ENCODE measurements around the gene NCCRP1. TPM values are rescaled to one million over a fixed set of nuclear protein-coding genes. Genes with fewer than 3 reads are reported as not detected.
A peak's percentile ranks its signal among the peaks of the same experiment; 100 is the strongest.

NCCRP1 gene
- total and polyA plus RNA-seq, 5 donors: not detected

DNA sequence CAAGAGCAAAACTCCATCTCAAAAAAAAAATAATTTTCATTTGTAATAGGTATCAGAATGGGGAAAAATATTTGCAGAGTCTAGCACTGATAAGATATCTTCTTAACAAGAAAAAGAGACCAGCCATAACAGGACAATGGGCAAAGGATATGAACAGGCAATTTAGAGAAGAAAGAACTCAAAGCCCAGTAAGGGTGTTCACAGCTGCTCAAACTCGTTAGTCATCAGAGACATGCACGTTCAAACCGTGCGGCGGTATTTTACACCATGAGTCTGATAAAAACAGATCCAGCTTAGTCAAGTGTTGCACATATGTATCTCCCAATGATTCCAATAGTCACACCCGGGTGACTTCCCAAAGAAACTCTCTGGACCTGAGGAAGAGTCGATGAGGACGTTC, 13.7 kb upstream of the NCCRP1 start:
- Histone ChIP-seq H3K9me3 (ENCODE audit: control insufficient read depth, low read length) (no peaks in the 10 kb centered on the region), H3K4me3 (ENCODE audit: low read length) (no peak overlapping the region), H3K27me3 (ENCODE audit: control insufficient read depth, insufficient read depth) (no peaks in the 10 kb centered on the region), H3K27ac (ENCODE audit: low read length) (no peak overlapping the region), H3K4me1 (ENCODE audit: control insufficient read depth, insufficient read depth, low read length) (no peaks in the 10 kb centered on the region)
- intact Hi-C loops (cut with DNase I): no loop called here
- ATAC-seq (no peak), DNase-seq (no peak)
- 82% methylated on average over 8 of the region's 8 CpGs for WGBS

GRCh38 chr19:39186391-39186790, 10.4 kb upstream of the NCCRP1 start:
- Histone ChIP-seq H3K27ac (ENCODE audit: low read length) (no peak overlapping the region), H3K9me3 (ENCODE audit: control insufficient read depth, low read length) (no peaks in the 10 kb centered on the region), H3K4me3 (ENCODE audit: low read length) (no peak overlapping the region), H3K4me1 (ENCODE audit: control insufficient read depth, insufficient read depth, low read length) (no peaks in the 10 kb centered on the region), H3K27me3 (ENCODE audit: control insufficient read depth, insufficient read depth) (no peaks in the 10 kb centered on the region)
- intact Hi-C loops (cut with DNase I): loop anchor here (2.0 to 5.0 kb wide), 3 partner anchors 59 to 64 kb away; partner anchors contain the start of gene PAK4 (in 1 of the 4)
- ATAC-seq: no peak
- 88% methylated on average over 8 of the region's 8 CpGs for WGBS
- DNase-seq: peak in 1 of 3 donors; percentile 10

DNA sequence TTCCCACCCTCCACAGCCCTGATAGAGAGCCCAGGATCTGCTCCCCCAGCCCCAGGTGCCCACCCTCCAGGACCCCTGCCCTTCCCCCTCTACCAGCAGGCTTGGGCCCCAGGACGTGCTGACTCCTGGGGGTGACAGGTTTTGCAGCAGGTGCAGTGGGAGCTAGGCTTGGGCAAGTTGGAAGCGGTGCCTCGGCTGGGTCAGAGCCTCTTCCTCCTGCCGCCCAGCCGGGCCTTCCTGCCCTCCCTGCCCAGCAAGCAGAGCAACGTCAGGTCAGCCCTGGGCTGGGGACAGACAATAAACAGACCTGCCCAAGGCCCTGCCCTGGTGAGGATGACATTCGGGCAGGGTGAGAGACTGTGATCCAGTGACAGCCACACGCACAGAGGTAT, 9.2 kb upstream of the NCCRP1 start:
- WGBS: 35% methylated on average over 8 of the region's 8 CpGs
- no peak overlapping the region for H3K27ac ChIP-seq (ENCODE audit: low read length)
- ATAC-seq: peak; percentile 29 to 40

GRCh38 chr19:39188960-39189359, 7.8 kb upstream of the NCCRP1 start:
- Histone ChIP-seq H3K4me3 (ENCODE audit: low read length) (no peak overlapping the region), H3K27me3 (ENCODE audit: control insufficient read depth, insufficient read depth) (no peaks in the 10 kb centered on the region), H3K9me3 (ENCODE audit: control insufficient read depth, low read length) (no peaks in the 10 kb centered on the region), H3K27ac (ENCODE audit: low read length) (no peak overlapping the region), H3K4me1 (ENCODE audit: control insufficient read depth, insufficient read depth, low read length) (no peaks in the 10 kb centered on the region)
- intact Hi-C loops (cut with DNase I): loop anchor here in 3 of 4 donors (5.0 kb wide), 2 partner anchors 62 to 67 kb away; partner anchors contain the start of gene PAK4 (in 1 of the 3)
- no peak for ATAC-seq
- 75% methylated on average over 6 of the region's 6 CpGs for WGBS
- peak in 1 of 3 donors; percentile 14 for DNase-seq

More for the DNA sequence above, 9.2 kb upstream of the NCCRP1 start:
- no peaks in the 10 kb centered on the region for H3K9me3 ChIP-seq (ENCODE audit: control insufficient read depth, low read length)
- no peaks in the 10 kb centered on the region for H3K4me1 ChIP-seq (ENCODE audit: control insufficient read depth, insufficient read depth, low read length)
- intact Hi-C loops (cut with DNase I): loop anchor here (2.0 to 5.0 kb wide), 3 partner anchors 60 to 65 kb away; partner anchors contain the start of gene PAK4 (in 1 of the 4)
- DNase-seq: no peak
- no peak overlapping the region for H3K4me3 ChIP-seq (ENCODE audit: low read length)
- H3K27me3 ChIP-seq (ENCODE audit: control insufficient read depth, insufficient read depth): no peaks in the 10 kb centered on the region

- H3K4me3 ChIP-seq (ENCODE audit: low read length): no peak overlapping the region
- intact Hi-C loops (cut with DNase I): loop anchor here in 1 of 4 donors (10.0 kb wide), 1 partner anchor 134 kb away; the partner anchor contains the start of gene LRFN1
- H3K27me3 ChIP-seq (ENCODE audit: control insufficient read depth, insufficient read depth): no peaks in the 10 kb centered on the region
- DNase-seq (peak in 1 of 3 donors; percentile 7), ATAC-seq (no peak)
- H3K9me3 ChIP-seq (ENCODE audit: control insufficient read depth, low read length): no peaks in the 10 kb centered on the region
- H3K27ac ChIP-seq (ENCODE audit: low read length): no peak overlapping the region
- H3K4me1 ChIP-seq (ENCODE audit: control insufficient read depth, insufficient read depth, low read length): no peaks in the 10 kb centered on the region
- WGBS: 38% methylated on average over 11 of the region's 11 CpGs
Measured at GRCh38 chr19:39190768-39191167, 6.0 kb upstream of the NCCRP1 start.

DNA sequence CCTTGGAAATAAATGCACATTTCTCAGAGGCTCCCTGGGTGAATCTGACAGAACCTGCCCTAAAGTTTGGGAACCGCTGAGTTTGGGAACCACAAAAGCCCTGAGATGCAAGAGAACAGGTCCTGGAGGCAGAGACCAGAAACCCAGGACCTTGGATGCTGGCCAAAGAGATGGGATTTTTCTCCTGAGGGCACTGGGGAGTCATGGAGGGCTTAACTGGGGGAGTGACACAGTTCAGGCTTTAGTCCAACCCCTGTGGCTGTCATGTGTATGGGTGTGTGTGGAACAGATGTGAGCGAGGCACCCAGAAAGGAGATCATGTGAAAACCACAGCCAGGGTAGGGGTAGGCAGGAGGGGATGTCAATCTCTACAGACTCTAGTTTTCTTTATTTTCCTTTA, 3.9 kb upstream of the NCCRP1 start:
- ATAC-seq (no peak), DNase-seq (no peak)
- Histone ChIP-seq H3K9me3 (ENCODE audit: control insufficient read depth, low read length) (no peaks in the 10 kb centered on the region), H3K27ac (ENCODE audit: low read length) (no peak overlapping the region), H3K27me3 (ENCODE audit: control insufficient read depth, insufficient read depth) (no peaks in the 10 kb centered on the region), H3K4me3 (ENCODE audit: low read length) (no peak overlapping the region), H3K4me1 (ENCODE audit: control insufficient read depth, insufficient read depth, low read length) (no peaks in the 10 kb centered on the region)
- 82% methylated on average over 2 of the region's 2 CpGs for WGBS
- intact Hi-C loops (cut with DNase I): loop anchor here in 1 of 4 donors (10.0 kb wide), 1 partner anchor 132 kb away; the partner anchor contains the start of gene LRFN1

DNA sequence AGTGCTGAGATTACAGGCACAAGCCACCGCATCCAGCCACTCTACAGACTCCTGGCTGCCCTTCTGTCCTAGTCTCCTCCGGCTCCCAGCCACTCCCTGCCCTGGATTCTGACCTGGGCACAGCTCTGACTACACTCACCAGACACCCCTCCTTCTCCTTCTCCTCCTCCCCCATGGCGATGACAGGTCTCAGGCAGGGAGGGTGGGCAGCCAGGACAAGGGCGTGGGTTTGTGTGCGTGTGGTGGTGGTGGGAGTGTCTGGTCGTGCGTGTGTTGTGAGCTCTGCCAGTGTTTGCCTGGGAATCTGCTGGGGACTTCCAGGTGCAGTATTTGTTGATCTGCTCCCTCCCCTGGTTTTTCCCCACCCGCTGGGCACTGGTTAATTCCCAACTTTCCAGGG, 3.0 kb upstream of the NCCRP1 start:
- intact Hi-C loops (cut with DNase I): loop anchor here in 1 of 4 donors (10.0 kb wide), 1 partner anchor 131 kb away; the partner anchor contains the start of gene LRFN1
- no peaks in the 10 kb centered on the region for H3K27me3 ChIP-seq (ENCODE audit: control insufficient read depth, insufficient read depth)
- WGBS: 21% methylated on average over 8 of the region's 8 CpGs

DNA sequence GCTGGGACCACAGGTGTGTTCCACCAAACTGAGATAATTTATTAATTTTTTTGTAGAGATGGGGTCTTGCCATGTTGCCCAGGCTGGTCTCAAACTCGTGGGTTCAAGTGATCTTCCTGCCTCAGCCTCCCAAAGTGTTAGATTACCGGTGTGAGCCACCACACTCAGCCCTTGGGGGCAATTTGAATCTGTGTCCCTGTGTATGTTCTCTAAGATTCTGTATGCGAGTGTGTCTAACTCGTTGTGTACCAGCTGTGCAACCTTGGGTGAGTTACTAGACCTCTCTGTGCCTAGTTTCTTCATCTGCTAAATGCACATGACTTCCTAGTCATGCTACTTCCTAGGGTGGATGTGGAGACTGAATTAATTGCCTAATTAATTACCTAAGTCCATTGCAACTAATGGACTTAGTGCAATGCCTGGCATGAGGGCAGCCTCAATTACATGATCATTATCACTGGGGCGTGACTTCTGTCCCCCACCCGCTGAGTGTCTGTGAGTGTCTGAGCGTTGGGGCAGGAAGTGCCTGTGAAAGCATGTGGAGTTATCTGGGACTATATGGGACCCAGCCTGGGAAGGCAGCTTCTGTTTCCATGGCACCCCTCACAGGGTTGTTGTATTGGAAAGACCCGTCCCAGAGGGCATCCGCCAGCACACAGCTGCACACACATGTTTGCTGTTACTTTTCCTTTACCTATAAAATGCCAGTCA, 1.8 kb upstream of the NCCRP1 start:
- intact Hi-C loops (cut with DNase I): loop anchor here in 1 of 4 donors (10.0 kb wide), 1 partner anchor 130 kb away; the partner anchor contains the start of gene LRFN1
- WGBS: 44% methylated on average over 9 of the region's 9 CpGs
- no peaks in the 10 kb centered on the region for H3K27me3 ChIP-seq (ENCODE audit: control insufficient read depth, insufficient read depth)

More for the DNA sequence above, 3.0 kb upstream of the NCCRP1 start:
- peak in 1 of 2 donors; percentile 69 for ATAC-seq
- peak in 1 of 3 donors; percentile 19 for DNase-seq
- Histone ChIP-seq H3K4me1 (ENCODE audit: control insufficient read depth, insufficient read depth, low read length) (no peaks in the 10 kb centered on the region), H3K27ac (ENCODE audit: low read length) (no peak overlapping the region), H3K4me3 (ENCODE audit: low read length) (no peak overlapping the region), H3K9me3 (ENCODE audit: control insufficient read depth, low read length) (no peaks in the 10 kb centered on the region)

GRCh38 chr19:39195755-39196154, 1.0 kb upstream of the NCCRP1 start:
- 49% methylated on average over 9 of the region's 9 CpGs for WGBS
- Histone ChIP-seq H3K4me3 (ENCODE audit: low read length) (no peak overlapping the region), H3K9me3 (ENCODE audit: control insufficient read depth, low read length) (no peaks in the 10 kb centered on the region), H3K27me3 (ENCODE audit: control insufficient read depth, insufficient read depth) (no peaks in the 10 kb centered on the region), H3K27ac (ENCODE audit: low read length) (no peak overlapping the region), H3K4me1 (ENCODE audit: control insufficient read depth, insufficient read depth, low read length) (no peaks in the 10 kb centered on the region)
- no peak for DNase-seq
- intact Hi-C loops (cut with DNase I): loop anchor here in 1 of 4 donors (10.0 kb wide), 1 partner anchor 129 kb away; the partner anchor contains the start of gene LRFN1
- ATAC-seq: no peak

More for the DNA sequence above, 1.8 kb upstream of the NCCRP1 start:
- Histone ChIP-seq H3K4me3 (ENCODE audit: low read length) (no peak overlapping the region), H3K27ac (ENCODE audit: low read length) (no peak overlapping the region), H3K9me3 (ENCODE audit: control insufficient read depth, low read length) (no peaks in the 10 kb centered on the region), H3K4me1 (ENCODE audit: control insufficient read depth, insufficient read depth, low read length) (no peaks in the 10 kb centered on the region)
- DNase-seq (peak in 1 of 3 donors; percentile 11), ATAC-seq (no peak)

DNA sequence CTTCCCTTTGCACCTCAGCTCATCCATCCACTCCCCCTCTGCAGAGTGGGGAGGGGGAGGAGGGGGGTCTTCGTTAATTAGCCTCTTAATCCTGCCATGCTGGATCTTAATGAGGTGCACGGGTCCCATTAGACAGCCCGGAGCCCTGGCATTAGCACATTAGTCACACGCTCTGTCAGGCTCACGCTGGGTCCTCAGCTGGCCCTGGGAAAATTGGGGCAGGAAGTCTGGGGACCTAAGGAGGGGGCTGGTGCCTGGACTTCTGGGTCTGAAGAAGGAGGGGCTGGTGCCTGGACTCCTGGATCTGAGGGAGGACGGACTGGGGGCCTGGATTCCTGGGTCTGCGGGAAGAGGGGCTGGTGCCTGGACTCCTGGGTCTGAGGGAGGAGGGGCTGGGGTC, 444 bp upstream of the NCCRP1 start:
- Histone ChIP-seq H3K4me3 (ENCODE audit: low read length) (no peak overlapping the region), H3K9me3 (ENCODE audit: control insufficient read depth, low read length) (no peaks in the 10 kb centered on the region), H3K27ac (ENCODE audit: low read length) (no peak overlapping the region), H3K27me3 (ENCODE audit: control insufficient read depth, insufficient read depth) (no peaks in the 10 kb centered on the region), H3K4me1 (ENCODE audit: control insufficient read depth, insufficient read depth, low read length) (no peaks in the 10 kb centered on the region)
- WGBS: 11% methylated on average over 7 of the region's 7 CpGs
- intact Hi-C loops (cut with DNase I): loop anchor here in 1 of 4 donors (10.0 kb wide), 1 partner anchor 128 kb away; the partner anchor contains the start of gene LRFN1
- DNase-seq: no peak
- no peak for ATAC-seq

- Histone ChIP-seq H3K9me3 (ENCODE audit: control insufficient read depth, low read length) (no peaks in the 10 kb centered on the region), H3K27me3 (ENCODE audit: control insufficient read depth, insufficient read depth) (no peaks in the 10 kb centered on the region), H3K4me3 (ENCODE audit: low read length) (no peak overlapping the region), H3K27ac (ENCODE audit: low read length) (no peak overlapping the region), H3K4me1 (ENCODE audit: control insufficient read depth, insufficient read depth, low read length) (no peaks in the 10 kb centered on the region)
- DNase-seq (no peak), ATAC-seq (no peak)
- intact Hi-C loops (cut with DNase I): loop anchor here in 1 of 4 donors (10.0 kb wide), 1 partner anchor 127 kb away; the partner anchor contains the start of gene LRFN1
- 58% methylated on average over 5 of the region's 5 CpGs for WGBS
Measured at GRCh38 chr19:39197808-39198207, 1.0 kb downstream of the NCCRP1 start.
